Activated CD8-positive, alpha-beta memory T cell treated with anti-CD3 and anti-CD28 coated beads for 24 hours (primary cell): Measurements from ENCODE around the gene RFC2.
"Not testable (repeated sequence)": the region's sequence is repeated elsewhere in the genome, so short reads cannot be mapped to it uniquely, and the experiment has no call there.

Source experiments
- DNase-seq: peaks from one replicate; pipeline ENCODE4 v3.0.0-alpha.2; 2020

The RFC2 gene

GRCh38 chr7:74246497-74246896, 7.7 kb downstream of the RFC2 start:
- DNase-seq: no peak

- DNase-seq: no peak
Observed at GRCh38 chr7:74242122-74242443, 12.1 kb downstream of the RFC2 start.

DNA sequence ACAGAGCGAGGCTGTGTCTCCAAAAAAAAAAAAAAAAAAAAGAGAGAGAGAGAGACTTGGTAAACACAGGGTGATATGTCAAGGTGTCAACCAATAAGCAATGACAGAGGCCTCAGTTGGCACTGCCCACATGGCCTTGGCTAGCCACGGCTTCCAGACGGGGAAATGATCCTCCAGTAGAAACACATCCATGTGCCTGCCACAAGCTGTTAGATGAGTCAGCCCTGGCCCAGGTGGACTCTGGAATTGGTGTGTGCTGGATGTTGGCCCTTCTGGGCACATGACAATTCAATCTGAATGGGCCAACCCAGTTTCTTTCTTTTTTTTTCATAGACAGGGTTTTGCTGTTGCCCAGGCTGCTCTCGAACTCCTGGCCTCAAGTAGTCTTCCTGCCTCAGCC, 13.7 kb downstream of the RFC2 start:
- no peak for DNase-seq

DNA sequence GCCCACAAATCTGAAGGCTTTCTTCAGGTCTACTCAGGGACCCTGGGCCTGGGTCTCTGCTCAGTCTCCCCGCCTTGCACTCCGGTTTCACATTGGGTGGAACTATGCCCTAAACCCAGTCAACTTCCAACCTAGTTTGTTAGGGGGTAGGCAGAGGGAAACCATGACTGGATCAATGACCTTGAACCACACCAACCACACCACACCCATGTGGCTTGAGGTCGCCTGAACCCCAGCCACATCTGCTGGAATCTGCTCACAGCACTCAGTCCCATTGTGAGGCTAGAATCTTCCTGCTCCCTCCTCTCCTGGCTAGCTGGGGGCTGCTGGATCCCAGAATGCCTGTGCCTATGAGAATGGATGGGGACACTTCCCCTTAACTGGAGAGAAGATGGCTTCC, 17.9 kb downstream of the RFC2 start:
- DNase-seq: no peak

DNA sequence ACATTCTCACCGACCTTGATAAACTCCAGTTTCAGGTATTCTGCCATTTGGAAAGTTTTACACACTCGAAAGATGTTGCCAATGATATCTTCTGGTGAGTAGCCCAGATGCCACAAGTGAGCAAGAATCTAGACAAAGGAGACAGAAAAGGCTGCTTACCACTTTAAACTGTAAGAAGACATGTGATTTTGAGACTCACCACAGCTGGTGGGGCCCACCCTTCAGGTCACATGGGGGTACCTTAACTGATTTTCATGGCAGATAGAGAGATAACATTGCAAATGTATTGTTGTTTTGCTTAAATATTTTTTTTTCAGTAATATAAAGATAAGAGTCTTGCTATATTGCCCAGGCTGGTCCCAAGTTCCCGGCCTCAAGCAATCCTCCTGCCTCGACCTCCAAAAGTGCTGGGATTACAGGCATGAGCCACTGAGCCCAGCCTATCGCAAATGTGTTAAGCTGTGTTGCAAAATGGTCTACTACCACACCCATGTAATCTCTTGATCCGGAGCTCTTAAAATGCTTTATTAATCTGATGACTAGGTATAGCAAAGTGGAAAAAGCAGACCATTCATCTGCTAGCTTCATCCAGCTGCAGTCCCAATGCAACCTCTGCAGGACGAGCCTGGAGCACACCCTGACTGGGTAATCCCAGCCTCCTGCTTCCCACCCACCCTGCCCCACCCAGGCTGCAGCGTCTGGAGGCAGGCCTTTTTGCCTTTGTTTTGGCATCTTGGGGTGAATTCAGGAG, 18.5 kb downstream of the RFC2 start:
- DNase-seq: no peak

DNA sequence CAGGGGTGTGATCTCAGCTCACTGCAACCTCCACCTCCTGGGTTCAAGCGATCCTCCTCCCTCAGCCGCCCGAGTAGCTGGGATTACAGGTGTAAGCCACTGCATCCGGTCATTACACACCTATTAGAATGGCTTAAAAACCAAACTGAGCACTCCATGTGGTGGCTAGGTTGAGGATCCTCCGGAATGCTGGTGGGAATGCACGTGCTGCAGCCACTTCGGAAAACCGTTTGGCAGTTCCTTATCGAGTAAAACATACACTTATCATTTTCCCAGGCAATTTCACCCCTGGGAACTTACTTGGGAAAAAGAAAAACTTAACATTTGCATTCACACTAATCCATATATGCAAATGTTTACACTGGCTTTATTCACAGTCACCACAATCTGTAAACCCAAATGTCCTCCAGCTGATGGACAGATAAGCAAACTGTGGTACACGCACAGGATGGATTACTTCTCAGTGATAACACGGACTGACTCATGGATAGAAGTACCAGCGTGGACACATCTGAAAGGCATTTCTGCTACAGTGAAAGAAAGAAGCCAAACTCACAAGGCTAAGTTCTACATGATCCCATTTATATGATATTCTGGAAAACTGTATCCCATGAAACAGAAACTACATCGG, 20.4 kb downstream of the RFC2 start:
- DNase-seq: no peak

- DNase-seq: no peak
Observed at GRCh38 chr7:74231232-74231590, 23.0 kb downstream of the RFC2 start.

- DNase-seq: no peak
Observed at GRCh38 chr7:74230446-74231231, 23.6 kb downstream of the RFC2 start.

- no peak for DNase-seq
Observed at GRCh38 chr7:74228951-74229900, 25.0 kb downstream of the RFC2 start.

DNA sequence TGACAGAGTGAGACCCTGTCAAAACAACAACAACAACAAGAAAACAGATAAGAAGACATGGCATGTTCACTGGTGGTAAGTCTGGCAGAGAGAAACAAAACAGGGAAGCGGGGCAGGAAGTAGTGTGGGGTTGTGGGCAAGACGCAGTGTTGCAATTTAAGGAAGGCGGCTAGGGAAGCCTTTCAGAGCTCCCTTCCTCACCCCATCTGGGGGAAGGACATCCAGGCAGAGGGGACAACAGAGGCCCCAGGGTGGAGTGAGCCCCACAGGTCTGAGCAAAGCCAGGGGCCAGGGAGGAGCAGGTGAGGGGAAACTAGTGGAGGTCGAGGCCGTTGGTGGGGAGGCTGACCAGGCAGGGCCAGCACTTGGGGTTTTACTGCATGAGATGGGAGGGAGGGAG, 27.6 kb downstream of the RFC2 start:
- no peak for DNase-seq

DNA sequence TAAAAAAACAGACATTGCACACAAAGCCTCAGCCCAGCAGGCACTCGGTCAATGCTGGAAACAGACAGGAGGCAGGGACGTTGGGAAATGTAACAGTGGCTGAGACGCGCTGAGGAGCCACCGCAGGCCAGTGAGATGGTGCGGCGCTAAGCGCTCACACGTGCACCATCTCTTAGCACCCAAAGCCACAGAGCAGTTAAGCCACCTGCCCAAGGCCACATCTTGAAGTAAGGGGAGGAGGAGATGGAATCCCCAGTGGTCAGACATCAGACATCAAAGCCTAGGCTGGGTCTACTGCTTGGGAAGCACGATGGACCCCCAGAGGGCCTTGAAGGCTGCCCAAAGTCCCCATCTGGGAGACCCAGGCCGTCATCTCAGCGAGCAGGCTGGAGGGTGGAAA, 28.8 kb downstream of the RFC2 start:
- no peak for DNase-seq

DNA sequence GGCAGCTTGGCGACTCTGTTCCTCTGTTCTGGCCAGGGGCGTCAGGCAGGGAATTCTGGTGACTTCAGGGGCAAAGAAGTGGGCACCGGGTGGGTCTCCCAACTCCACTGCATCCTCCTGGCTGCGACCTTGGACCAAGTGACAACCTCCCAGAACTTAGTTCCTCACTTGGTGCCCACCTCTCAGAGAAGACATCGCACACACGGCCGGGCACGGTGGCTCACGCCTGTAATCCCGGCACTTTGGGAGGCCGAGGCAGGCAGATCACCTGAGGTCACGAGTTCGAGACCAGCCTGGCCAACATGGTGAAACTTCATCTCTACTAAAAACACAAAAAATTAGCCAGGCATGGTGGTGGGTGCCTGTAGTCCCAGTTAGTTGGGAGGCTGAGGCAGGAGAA, 29.3 kb downstream of the RFC2 start:
- DNase-seq: not testable (repeated sequence)

GRCh38 chr7:74224511-74224832, 29.7 kb downstream of the RFC2 start:
- no peak for DNase-seq

GRCh38 chr7:74223711-74224510, 30.3 kb downstream of the RFC2 start:
- DNase-seq: no peak

- DNase-seq: no peak
Observed at GRCh38 chr7:74222851-74223710, 31.1 kb downstream of the RFC2 start.

DNA sequence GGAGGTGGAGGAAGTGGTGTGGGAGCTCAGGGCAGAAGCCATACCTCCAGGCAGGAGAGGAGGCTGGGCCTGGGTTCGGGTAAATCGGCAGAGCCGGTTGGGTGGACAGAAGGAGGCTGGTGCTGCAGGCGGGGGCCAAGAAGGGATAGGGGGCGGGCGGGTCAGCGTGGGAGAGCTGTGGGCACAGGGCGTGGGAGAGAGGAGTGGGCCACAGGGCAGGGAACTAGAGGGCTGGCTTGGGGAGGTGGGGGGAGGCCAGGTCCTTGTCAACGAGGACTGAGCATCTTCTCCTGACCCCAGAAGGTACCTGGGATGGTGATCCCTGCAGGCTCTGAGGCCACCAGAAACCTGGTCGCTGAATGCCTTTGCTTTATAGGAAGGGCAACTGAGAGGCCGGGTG, 32.5 kb downstream of the RFC2 start:
- DNase-seq: no peak

DNA sequence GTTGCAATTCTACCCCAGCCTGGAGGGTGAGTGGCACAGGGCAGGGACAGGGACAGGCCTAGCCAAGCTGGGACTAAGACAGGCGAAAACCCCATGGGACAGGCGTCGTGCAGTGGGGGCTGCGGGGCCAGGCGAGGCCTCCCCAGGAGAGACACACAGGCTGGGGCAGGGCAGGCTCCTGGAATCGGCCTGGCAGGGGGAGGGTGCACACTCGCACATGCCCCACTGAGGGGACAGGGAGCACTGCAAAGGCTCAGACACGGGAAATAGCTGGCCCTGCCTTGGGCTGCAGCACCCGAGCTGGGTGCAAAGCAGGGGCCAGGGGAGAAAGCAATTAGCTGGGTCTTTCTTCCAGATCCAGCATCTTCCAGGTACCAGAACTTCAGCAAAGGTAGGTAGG, 34.0 kb downstream of the RFC2 start:
- DNase-seq: no peak

DNA sequence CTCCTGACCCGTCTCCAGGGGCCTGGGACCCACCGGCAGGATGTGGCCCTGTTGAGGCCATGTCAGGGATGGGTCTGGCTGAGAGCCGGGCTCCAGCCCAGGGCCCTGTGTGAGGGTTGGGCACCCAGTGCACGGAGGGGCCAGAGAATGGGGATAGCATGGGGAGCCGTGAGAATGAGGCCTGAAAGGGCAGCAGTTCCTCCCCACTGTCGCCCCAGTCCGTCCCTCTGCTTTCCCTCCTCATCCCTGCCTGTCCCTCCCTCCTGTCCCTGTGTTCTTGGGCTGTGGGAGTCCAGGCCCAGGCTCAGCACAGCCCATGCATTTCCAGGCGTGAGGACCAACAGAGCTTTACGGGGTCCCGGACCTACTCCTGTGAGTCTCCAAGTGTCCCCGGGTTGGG, 34.8 kb downstream of the RFC2 start:
- DNase-seq: no peak

- DNase-seq: no peak
Observed at GRCh38 chr7:74218343-74218698, 35.9 kb downstream of the RFC2 start.

- DNase-seq: no peak
Observed at GRCh38 chr7:74217455-74218342, 36.5 kb downstream of the RFC2 start.
